KG1 (cell line): ENCODE data around the gene PPP1R15A.
"Not testable (repeated sequence)": the region's sequence is repeated elsewhere in the genome, so short reads cannot be mapped to it uniquely, and the experiment has no call there.

Experiments
- DNase-seq: peaks from one replicate; lab custom pipeline; 2025; lab: John Stamatoyannopoulos, UW

PPP1R15A gene

GRCh38 chr19:48872182-48872883 is at the start of gene PPP1R15A:
Gene PPP1R15A, plus strand, starts transcription at chr19:48872421. Its CDS starts 813 bp downstream, at chr19:48873234.
- DNase-seq: peak; percentile 94

- no peak for DNase-seq
Observed at GRCh38 chr19:48822514-48822913, 49.7 kb upstream of the PPP1R15A start.

DNA sequence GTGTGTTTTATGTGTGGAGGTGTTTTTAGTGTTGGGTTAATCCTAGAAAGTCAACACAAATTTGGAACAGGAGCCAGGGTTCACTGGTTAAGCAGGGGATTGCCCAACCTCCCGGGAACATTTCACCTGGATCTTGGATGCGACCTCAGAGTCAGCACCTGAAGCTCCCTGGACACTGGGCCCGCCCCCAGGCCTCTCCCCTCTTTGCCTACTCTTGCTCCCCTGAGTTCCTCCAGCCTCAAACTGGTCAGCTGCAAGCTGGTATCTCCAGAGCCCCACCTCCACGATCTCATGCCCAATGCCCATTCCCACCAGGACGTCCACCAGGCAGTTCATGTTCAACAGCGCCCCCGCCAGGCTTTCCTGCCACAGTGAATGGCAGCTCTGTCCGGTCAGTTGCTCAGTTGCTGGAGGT is 45.6 kb upstream of the PPP1R15A start:
- no peak for DNase-seq

GRCh38 chr19:48830088-48830487 is 42.1 kb upstream of the PPP1R15A start:
- no peak for DNase-seq

GRCh38 chr19:48830965-48831364 is 41.3 kb upstream of the PPP1R15A start:
- DNase-seq: no peak

- DNase-seq: no peak
Observed at GRCh38 chr19:48833049-48833448, 39.2 kb upstream of the PPP1R15A start.

- no peak for DNase-seq
Observed at GRCh38 chr19:48833977-48834376, 38.2 kb upstream of the PPP1R15A start.

DNA sequence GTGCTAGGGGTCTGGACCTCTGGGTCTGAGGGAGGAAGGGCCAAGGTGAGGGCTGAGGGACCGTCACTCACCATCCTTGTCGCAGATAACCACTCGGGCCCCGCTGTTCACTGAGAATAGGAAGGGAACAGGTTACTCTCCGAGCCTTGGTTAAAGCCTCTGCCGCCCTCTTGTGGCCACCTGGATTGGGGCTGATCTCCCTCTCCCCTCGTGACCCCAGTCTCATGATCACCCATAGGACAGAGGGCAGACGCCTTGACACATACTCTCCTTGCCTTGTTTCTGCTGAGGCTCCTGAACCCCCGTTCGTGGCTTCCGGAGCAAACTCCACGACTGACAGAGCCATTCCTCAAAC is 36.5 kb upstream of the PPP1R15A start:
- DNase-seq: peak; percentile 93

- DNase-seq: no peak
Observed at GRCh38 chr19:48836089-48837017, 35.9 kb upstream of the PPP1R15A start, which contains the start of gene HSD17B14. Gene HSD17B14, minus strand, starts transcription at chr19:48836491. Its CDS starts 80 bp downstream, at chr19:48836411.

DNA sequence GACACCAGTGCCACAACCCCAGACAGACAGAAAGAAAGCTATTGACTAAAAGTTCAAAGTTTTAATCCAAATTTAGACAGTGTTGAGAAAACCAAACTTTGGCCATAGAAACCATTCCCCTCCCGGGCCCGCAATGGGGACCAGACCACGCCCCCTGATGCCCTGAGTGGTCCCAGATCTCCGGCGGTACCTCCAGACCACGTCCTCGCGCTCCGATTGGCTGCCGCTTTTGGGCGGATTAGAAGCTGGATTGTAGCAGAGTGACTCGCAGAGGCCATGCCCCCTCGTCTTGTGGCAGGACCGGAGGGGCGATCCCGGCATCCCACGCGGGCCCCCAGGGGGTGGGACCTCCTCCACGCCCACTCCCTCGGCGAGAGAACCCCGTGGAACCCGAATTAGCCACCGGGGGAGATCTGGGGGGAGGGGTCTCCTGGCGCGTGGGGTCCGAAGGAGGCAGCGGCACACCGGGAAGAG is 35.1 kb upstream of the PPP1R15A start:
- no peak for DNase-seq

- no peak for DNase-seq
Observed at GRCh38 chr19:48837687-48838086, 34.5 kb upstream of the PPP1R15A start.

- no peak for DNase-seq
Observed at GRCh38 chr19:48841047-48841446, 31.2 kb upstream of the PPP1R15A start.

GRCh38 chr19:48841571-48841970 is 30.6 kb upstream of the PPP1R15A start:
- DNase-seq: no peak

GRCh38 chr19:48842789-48843162 is 29.4 kb upstream of the PPP1R15A start:
- peak; percentile 27 for DNase-seq

GRCh38 chr19:48844472-48844871 is 27.7 kb upstream of the PPP1R15A start:
- no peak for DNase-seq

- DNase-seq: no peak
Observed at GRCh38 chr19:48845384-48845783, 26.8 kb upstream of the PPP1R15A start.

GRCh38 chr19:48846659-48847058 is 25.6 kb upstream of the PPP1R15A start:
- DNase-seq: not testable (repeated sequence)

DNA sequence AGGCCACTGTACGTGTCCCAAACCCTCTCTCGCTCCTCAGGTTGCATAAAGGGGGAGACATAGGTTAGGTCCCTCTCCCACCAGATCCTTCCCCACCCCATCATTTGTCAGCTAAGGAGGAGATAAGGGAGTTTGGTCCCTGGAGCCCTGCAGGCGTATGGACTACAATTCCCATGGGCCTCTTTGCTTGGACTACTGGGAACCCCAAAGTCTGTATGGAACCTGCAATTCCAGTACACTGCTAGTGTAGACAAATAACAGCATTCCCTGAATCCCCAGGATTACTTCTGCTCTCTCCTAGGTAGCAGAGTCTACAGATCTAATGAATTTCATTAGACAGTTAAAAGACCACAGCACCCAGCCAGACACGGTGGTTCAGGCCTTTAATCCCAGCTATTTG is 19.9 kb upstream of the PPP1R15A start:
- DNase-seq: no peak

DNA sequence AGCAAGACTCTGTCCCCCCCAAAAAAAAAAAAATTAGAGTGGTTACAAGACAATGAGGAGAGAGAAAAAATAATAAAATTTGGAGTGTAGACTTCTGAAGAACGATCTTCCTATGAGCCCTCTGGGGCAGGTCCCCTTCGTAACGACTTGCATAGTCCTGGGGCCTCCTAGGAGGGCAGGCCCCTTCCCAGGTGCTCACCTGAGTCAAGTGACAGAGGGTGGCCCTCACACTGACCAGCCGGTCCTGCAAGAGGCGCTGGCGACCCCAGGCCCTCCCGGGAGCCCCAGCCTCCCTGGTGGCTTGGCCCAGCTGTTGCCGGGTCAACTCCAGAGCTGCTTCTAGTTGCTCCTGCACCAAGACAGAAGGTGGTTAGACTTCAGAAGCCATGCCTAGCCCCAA is 18.7 kb upstream of the PPP1R15A start:
- DNase-seq: no peak

DNA sequence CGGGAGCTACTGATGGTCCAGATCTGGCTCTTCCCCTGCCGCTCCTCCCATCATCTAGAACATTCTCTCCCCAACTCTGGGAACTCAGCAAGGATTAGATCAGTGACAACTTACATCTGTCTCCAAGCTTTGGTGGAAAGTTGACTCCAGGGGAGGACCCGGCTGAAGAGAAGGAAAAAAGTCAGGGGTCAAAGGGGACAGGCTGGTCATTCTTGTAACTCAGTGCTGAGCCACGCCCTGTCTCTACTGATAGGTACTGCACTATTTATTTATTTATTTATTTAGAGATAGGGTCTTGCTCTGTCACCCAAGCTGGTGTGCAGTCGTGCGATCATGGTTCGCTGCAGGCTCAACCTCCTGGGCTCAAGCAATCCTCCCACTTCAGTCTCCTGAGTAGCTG is 18.1 kb upstream of the PPP1R15A start:
- DNase-seq: no peak

GRCh38 chr19:48856921-48857320 is 15.3 kb upstream of the PPP1R15A start:
- DNase-seq: no peak

DNA sequence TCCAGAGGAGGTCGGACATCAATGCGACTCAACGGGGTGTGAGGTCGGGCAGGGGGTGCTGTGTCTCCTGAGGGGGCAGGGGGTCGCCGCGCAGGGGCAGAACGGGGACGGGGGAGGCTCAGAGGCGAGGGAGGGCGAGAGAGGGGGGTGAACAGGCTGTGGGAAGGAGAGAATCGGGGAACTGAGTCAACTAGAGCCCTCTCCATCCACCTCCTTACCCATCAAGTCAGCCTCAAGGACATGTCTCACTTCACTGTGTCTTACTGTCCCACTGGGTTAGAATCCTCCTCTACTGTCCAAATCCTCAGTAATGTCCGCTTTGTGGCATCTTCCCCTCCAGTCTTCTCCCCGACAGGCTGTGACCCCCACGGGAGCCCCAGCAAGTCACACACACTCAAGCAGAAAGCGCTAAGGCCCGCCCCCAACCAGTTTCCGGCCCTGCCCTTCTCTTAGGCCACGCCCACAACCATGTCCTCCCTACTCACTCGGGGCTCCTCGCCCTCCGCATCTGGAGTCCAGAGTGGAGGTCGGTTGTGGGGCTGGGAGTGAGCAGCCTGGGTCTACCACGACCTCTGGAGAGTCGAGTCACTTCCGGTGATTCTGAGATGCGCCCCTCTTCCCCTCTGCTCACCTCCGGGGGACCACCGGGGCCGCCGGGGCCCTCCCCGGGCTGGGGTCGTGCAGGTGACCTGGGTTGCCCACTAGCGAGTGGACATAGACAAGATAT is 13.1 kb upstream of the PPP1R15A start:
- DNase-seq: no peak
